Smooth muscle cell (in vitro differentiated cells): Measurements from ENCODE around the gene NARS2. TPM values are rescaled to one million over a fixed set of nuclear protein-coding genes. Genes with fewer than 3 reads are reported as not detected.

Source experiments
- DNase-seq: peaks from one replicate; lab custom pipeline; 2025; ENCODE audit not compliant: unreplicated experiment; lab: John Stamatoyannopoulos, UW
- H2AFZ ChIP-seq: fragments of 200-600 bp; sonication (generic); 2 replicates; pipeline ENCODE4 v1.6.0; 2016; ENCODE audit warnings: antibody characterized with exemption, low read depth, mild to moderate bottlenecking
- H3F3A ChIP-seq: fragments of 200-600 bp; sonication (generic); 2 replicates; pipeline ENCODE4 v1.6.0; 2017; ENCODE audit warnings: antibody characterized with exemption, low read depth
- H3K27ac ChIP-seq: fragments of 200-600 bp; sonication (generic); 2 replicates; pipeline ENCODE4 v1.5.1; 2016; ENCODE audit warnings: low read depth, mild to moderate bottlenecking
- H3K27me3 ChIP-seq: fragments of 200-600 bp; sonication (generic); 2 replicates; pipeline ENCODE4 v1.6.1; 2016; ENCODE audit warnings: low read depth, mild to moderate bottlenecking
- H3K36me3 ChIP-seq: fragments of 200-600 bp; sonication (generic); 2 replicates; pipeline ENCODE4 v1.5.1; 2016; ENCODE audit warnings: low read depth
- H3K4me1 ChIP-seq: fragments of 200-600 bp; sonication (generic); 2 replicates; pipeline ENCODE4 v1.5.1; 2016; ENCODE audit warnings: low read depth
- H3K4me2 ChIP-seq: fragments of 200-600 bp; sonication (generic); 2 replicates; pipeline ENCODE4 v1.6.0; 2016; ENCODE audit warnings: mild to moderate bottlenecking
- H3K4me3 ChIP-seq: fragments of 200-600 bp; sonication (generic); 2 replicates; pipeline ENCODE4 v1.5.1; 2016; ENCODE audit warnings: mild to moderate bottlenecking
- H3K79me2 ChIP-seq: fragments of 200-600 bp; sonication (generic); 2 replicates; pipeline ENCODE4 v1.6.0; 2016; ENCODE audit warnings: low read depth, mild to moderate bottlenecking
- H3K9ac ChIP-seq: fragments of 200-600 bp; sonication (generic); 2 replicates; pipeline ENCODE4 v1.6.0; 2016; ENCODE audit warnings: low read depth
- H3K9me3 ChIP-seq: fragments of 200-600 bp; sonication (generic); replicated peaks from 2 replicates; pipeline ENCODE4 v1.5.1; 2016; ENCODE audit warnings: low read depth
- H4K20me1 ChIP-seq: fragments of 200-600 bp; sonication (generic); 2 replicates; pipeline ENCODE4 v1.6.0; 2016; ENCODE audit warnings: low read depth
- WGBS: methylation state at CpG from one replicate; pipeline ENCODE4 v1.1.7; 2016; ENCODE audit warnings: low lambda C conversion rate; 5-methylcytosine and 5-hydroxymethylcytosine counted together
- polyA plus RNA-seq: library from polyadenylated mRNA; unstranded; fragments of >200 nt; fragmentation: Nextera tagmentation; extraction: Ambion mirVana; gene quantifications from 2 replicates; pipeline ENCODE4 v1.2.1, GENCODE V29; 2016
- total RNA-seq: library from RNA; depleted of rRNA; stranded (reverse); fragments of >200 nt; gene quantifications from 2 replicates; pipeline ENCODE4 v1.2.3, GENCODE V29; 2014
- TF ChIP-seq, protein P1 (sequence below): fragments of 200-600 bp; sonication (generic); IDR thresholded peaks from 2 replicates; pipeline ENCODE4 v1.5.1; 2017; ENCODE audit warnings: borderline replicate concordance, mild to moderate bottlenecking, antibody characterized with exemption; ENCODE audit not compliant: insufficient read depth, poor library complexity, severe bottlenecking

NARS2 gene
- total and polyA plus RNA-seq, 2 experiments from 2014 or later = 12.2 to 17.4 TPM

DNA sequence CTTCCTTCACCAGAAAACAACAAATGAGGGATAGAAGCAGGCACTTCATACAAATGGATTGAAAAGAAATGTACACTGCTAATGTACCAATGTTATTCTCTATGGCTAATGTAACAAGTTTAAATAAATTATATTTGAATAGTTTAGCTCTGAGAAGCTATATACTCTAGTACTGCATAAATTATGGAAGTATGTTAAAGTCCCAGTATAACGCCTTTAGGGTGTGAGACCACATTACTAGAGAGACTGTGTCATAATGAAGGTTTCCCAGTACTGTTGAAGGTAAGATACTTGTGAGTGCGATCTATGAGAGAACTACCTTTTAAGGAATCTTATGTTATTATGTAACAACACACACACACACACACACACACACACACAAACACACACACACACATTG lies 117.2 kb downstream of the NARS2 start:
- no peak overlapping the region for H2AFZ ChIP-seq
- no peak overlapping the region for H3K4me2 ChIP-seq
- TF ChIP-seq, protein P1, sequence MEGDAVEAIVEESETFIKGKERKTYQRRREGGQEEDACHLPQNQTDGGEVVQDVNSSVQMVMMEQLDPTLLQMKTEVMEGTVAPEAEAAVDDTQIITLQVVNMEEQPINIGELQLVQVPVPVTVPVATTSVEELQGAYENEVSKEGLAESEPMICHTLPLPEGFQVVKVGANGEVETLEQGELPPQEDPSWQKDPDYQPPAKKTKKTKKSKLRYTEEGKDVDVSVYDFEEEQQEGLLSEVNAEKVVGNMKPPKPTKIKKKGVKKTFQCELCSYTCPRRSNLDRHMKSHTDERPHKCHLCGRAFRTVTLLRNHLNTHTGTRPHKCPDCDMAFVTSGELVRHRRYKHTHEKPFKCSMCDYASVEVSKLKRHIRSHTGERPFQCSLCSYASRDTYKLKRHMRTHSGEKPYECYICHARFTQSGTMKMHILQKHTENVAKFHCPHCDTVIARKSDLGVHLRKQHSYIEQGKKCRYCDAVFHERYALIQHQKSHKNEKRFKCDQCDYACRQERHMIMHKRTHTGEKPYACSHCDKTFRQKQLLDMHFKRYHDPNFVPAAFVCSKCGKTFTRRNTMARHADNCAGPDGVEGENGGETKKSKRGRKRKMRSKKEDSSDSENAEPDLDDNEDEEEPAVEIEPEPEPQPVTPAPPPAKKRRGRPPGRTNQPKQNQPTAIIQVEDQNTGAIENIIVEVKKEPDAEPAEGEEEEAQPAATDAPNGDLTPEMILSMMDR = no peak
- no peak for DNase-seq
- H3F3A ChIP-seq = no peaks in the 10 kb centered on the region
- H3K4me1 ChIP-seq = no peaks in the 10 kb centered on the region
- no peaks in the 10 kb centered on the region for H3K79me2 ChIP-seq
- H3K27me3 ChIP-seq = no peaks in the 10 kb centered on the region
- no peak overlapping the region for H3K27ac ChIP-seq
- no peaks in the 10 kb centered on the region for H3K9me3 ChIP-seq
- H3K4me3 ChIP-seq = no peak overlapping the region
- 65% methylated on average over 2 of the region's 2 CpGs for WGBS
- no peaks in the 10 kb centered on the region for H4K20me1 ChIP-seq
- H3K36me3 ChIP-seq = no peaks in the 10 kb centered on the region
- H3K9ac ChIP-seq = no peak overlapping the region

DNA sequence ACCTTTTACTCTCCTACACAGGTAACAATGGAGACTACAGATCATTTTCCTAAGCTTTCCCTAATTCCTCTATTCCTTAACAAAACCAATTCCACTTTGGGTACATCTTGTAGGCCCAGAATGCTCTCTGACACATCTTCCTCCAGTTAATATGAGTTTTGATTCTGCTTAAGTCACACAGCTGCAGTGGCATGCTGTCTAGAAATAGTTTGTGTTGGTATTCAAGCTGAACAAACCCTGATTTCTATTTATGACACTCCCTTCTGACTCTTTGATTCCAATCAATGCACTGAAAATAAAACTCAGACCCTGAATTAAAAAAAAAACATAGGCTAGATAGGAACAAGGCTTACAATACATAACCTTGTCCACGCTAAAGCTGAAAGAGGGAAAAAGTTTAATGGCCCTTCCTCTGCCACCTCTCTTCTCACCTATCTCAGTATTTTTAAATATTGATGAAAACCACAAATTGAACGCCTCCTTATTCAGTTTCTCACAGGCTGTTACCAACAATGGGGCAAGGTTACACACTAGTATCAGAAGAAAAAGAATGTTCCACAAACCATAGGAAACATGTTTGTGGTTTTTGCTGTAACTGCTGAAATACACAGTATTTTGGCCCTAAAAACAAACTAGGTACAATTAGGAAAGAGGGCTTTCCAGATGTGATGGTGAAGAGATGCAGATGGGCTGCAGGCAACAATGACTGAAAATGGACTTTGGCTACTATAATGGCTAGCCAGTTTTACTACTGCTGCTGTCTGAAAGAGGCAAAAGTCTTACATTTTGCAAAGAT lies 121.3 kb downstream of the NARS2 start:
- Histone ChIP-seq H3F3A (no peaks in the 10 kb centered on the region), H3K4me3 (no peak overlapping the region), H3K79me2 (no peaks in the 10 kb centered on the region), H3K36me3 (no peaks in the 10 kb centered on the region), H3K4me1 (no peaks in the 10 kb centered on the region), H3K27me3 (no peaks in the 10 kb centered on the region), H3K9me3 (no peaks in the 10 kb centered on the region), H4K20me1 (no peaks in the 10 kb centered on the region), H2AFZ (no peak overlapping the region), H3K4me2 (no peak overlapping the region), H3K27ac (no peak overlapping the region), H3K9ac (no peak overlapping the region)
- TF ChIP-seq, protein P1 = no peak
- 88% methylated on average over 2 of the region's 2 CpGs for whole genome bisulfite sequencing
- no peak for DNase-seq

DNA sequence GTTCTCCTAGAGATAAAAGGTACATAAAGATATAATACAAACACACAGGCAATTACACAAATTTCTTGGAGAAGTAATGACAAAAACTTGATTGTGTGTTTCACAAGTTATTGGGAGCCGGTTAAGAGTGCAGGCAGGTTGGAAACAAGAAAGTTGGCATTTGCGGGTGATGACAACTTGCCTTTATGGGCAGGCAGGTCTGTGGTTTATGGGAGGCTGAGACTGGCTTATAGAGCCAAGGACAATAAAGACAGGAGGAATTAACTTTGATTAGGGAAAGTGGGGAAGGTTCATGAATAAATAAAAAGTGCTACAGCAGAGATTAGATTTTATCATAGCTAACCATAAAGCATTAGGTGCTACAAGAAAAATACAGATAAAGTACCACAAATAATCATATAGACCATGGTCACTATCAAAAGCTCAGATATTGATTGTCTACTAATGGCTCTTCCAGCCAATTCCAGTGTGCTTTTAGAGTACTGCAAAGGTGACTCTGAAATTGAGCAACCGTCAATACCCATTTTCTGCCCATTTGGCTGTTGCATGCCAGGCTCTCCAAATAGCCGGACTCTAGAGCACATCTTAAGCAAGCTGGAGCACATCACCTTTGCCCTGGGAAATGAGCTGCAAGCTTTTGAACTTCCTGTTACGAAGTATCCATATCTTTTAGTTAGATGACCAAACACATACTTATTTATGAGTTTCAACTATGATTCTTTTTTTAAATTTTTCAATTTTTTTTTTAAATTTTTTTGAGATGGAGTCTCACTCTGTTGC lies 123.1 kb downstream of the NARS2 start:
- H3K27me3 ChIP-seq = no peaks in the 10 kb centered on the region
- TF ChIP-seq, protein P1 = no peak
- DNase-seq = no peak
- H3K4me1 ChIP-seq = no peaks in the 10 kb centered on the region
- H3K4me3 ChIP-seq = no peak overlapping the region
- no peaks in the 10 kb centered on the region for H3F3A ChIP-seq
- H3K79me2 ChIP-seq = no peaks in the 10 kb centered on the region
- H3K4me2 ChIP-seq = no peak overlapping the region
- no peak overlapping the region for H2AFZ ChIP-seq
- 90% methylated on average over 5 of the region's 5 CpGs for WGBS
- no peaks in the 10 kb centered on the region for H4K20me1 ChIP-seq
- no peaks in the 10 kb centered on the region for H3K36me3 ChIP-seq
- H3K9ac ChIP-seq = no peak overlapping the region
- no peaks in the 10 kb centered on the region for H3K9me3 ChIP-seq
- peak overlapping the region; percentile 6 for H3K27ac ChIP-seq
